Hematopoietic multipotent progenitor cell (in vitro differentiated cells): ENCODE results near the gene PPEF1. TPM values are rescaled to one million over a fixed set of nuclear protein-coding genes. Genes with fewer than 3 reads are reported as not detected.

Experiments used
- DNase-seq, 3 donors: peaks; one replicate each; pipeline ENCODE4 v3.0.0-alpha.2; 2011 to 2015; ENCODE audit warnings: low read depth in 2 of 3, low spot score in 2 of 3
- total RNA-seq: library from RNA; depleted of rRNA; stranded (reverse); fragments of >200 nt; gene quantifications from one replicate; pipeline ENCODE4 v1.2.3, GENCODE V29; 2012

The PPEF1 gene
- total RNA-seq, result not detected

- peak in 1 of 3 donors; percentile 8 for DNase-seq
Measured at GRCh38 chrX:18707426-18708049, at the start of gene PPEF1. Gene PPEF1, plus strand, starts transcription at chrX:18707645. Its CDS starts 136 bp downstream, at chrX:18707781.

GRCh38 chrX:18661273-18661672 is 46.2 kb upstream of the PPEF1 start:
- no peak for DNase-seq

GRCh38 chrX:18664947-18665346 is 42.5 kb upstream of the PPEF1 start:
- no peak for DNase-seq

GRCh38 chrX:18666614-18667013 is 40.8 kb upstream of the PPEF1 start:
- peak in 1 of 3 donors; percentile 16 for DNase-seq

- DNase-seq, result peak in 1 of 3 donors; percentile 21
Measured at GRCh38 chrX:18668071-18668835, 39.2 kb upstream of the PPEF1 start.

GRCh38 chrX:18672008-18672407 is 35.4 kb upstream of the PPEF1 start, which contains the start of gene RS1:
Gene RS1, minus strand, starts transcription at chrX:18672108. Its CDS starts 40 bp downstream, at chrX:18672068.
- DNase-seq, result no peak

- DNase-seq, result peak in 1 of 3 donors; percentile 10
Measured at GRCh38 chrX:18674417-18674787, 33.0 kb upstream of the PPEF1 start.

- peak; percentile 68 to 83 (median 71) for DNase-seq
Measured at GRCh38 chrX:18674788-18675735, 32.4 kb upstream of the PPEF1 start.

- no peak for DNase-seq
Measured at GRCh38 chrX:18676050-18676449, 31.4 kb upstream of the PPEF1 start.

- no peak for DNase-seq
Measured at GRCh38 chrX:18676470-18676869, 31.0 kb upstream of the PPEF1 start.

- DNase-seq, result peak in 2 of 3 donors; percentile 57 to 83
Measured at GRCh38 chrX:18677161-18677869, 30.1 kb upstream of the PPEF1 start.

GRCh38 chrX:18681996-18682395 is 25.4 kb upstream of the PPEF1 start:
- DNase-seq, result no peak

- DNase-seq, result no peak
Measured at GRCh38 chrX:18682979-18683387, 24.5 kb upstream of the PPEF1 start.

- no peak for DNase-seq
Measured at GRCh38 chrX:18687856-18688495, 19.5 kb upstream of the PPEF1 start.

- DNase-seq, result no peak
Measured at GRCh38 chrX:18691431-18691830, 16.0 kb upstream of the PPEF1 start.

GRCh38 chrX:18692541-18692940 is 14.9 kb upstream of the PPEF1 start:
- DNase-seq, result no peak

GRCh38 chrX:18696653-18697052 is 10.8 kb upstream of the PPEF1 start:
- DNase-seq, result no peak

- DNase-seq, result no peak
Measured at GRCh38 chrX:18698737-18699650, 8.5 kb upstream of the PPEF1 start.
